RWPE2 (cell line): Measurements from ENCODE around the gene RAPH1.

Experiments used
- ATAC-seq: fragments of 200-7000 bp; cut with Tn5 transposase; 3 replicates; pipeline ENCODE4 v1.9.1; 2021; ENCODE audit warnings: low read depth
- DNase-seq: peaks from one replicate; pipeline ENCODE4 v3.0.0-alpha.2; 2020; ENCODE audit warnings: low spot score
- H3K27ac ChIP-seq: fragments of 450-650 bp; 2 replicates; pipeline ENCODE4 v1.5.1; 2017; ENCODE audit warnings: mild to moderate bottlenecking; ENCODE audit not compliant: poor library complexity, severe bottlenecking
- H3K27me3 ChIP-seq: fragments of 250-450 bp; sonication (Bioruptor Pico); 2 replicates; pipeline ENCODE4 v1.5.1; 2021; ENCODE audit warnings: mild to moderate bottlenecking, moderate library complexity; ENCODE audit not compliant: insufficient read depth, poor library complexity, severe bottlenecking
- H3K36me3 ChIP-seq: fragments of 250-450 bp; sonication (Bioruptor Pico); 2 replicates; pipeline ENCODE4 v1.5.1; 2020; ENCODE audit warnings: low read depth, mild to moderate bottlenecking, moderate library complexity
- H3K4me1 ChIP-seq: fragments of 250-450 bp; sonication (Bioruptor Pico); 2 replicates; pipeline ENCODE4 v1.5.1; 2021; ENCODE audit warnings: mild to moderate bottlenecking, moderate library complexity; ENCODE audit not compliant: insufficient read depth, poor library complexity, severe bottlenecking
- H3K4me3 ChIP-seq: fragments of 250-450 bp; sonication (Bioruptor Pico); 2 replicates; pipeline ENCODE4 v1.5.1; 2021; ENCODE audit warnings: mild to moderate bottlenecking, moderate library complexity; ENCODE audit not compliant: severe bottlenecking
- H3K9me3 ChIP-seq: fragments of 250-450 bp; sonication (Bioruptor Pico); 2 replicates; pipeline ENCODE4 v1.5.1; 2021; ENCODE audit warnings: mild to moderate bottlenecking, moderate library complexity; ENCODE audit not compliant: severe bottlenecking
- CTCF ChIP-seq: fragments of 450-650 bp; IDR thresholded peaks from one replicate; pipeline ENCODE4 v1.5.1; 2017; ENCODE audit warnings: mild to moderate bottlenecking, moderate library complexity; ENCODE audit not compliant: poor library complexity, severe bottlenecking

The RAPH1 gene

GRCh38 chr2:203501873-203502272, 33.2 kb downstream of the RAPH1 start:
- no peaks in the 10 kb centered on the region for H3K9me3 ChIP-seq
- H3K4me1 ChIP-seq, result peaks cover 12% of the 10 kb centered on the region
- no peak overlapping the region for H3K4me3 ChIP-seq
- no peak for TF ChIP-seq CTCF
- DNase-seq, result no peak
- 0 out of 2 replicates have a peak, but pooled peaks cover 6% of the 10 kb centered on the region for H3K36me3 ChIP-seq
- no peak overlapping the region for H3K27ac ChIP-seq
- H3K27me3 ChIP-seq, result no peaks in the 10 kb centered on the region
- ATAC-seq, result no peak

GRCh38 chr2:203500951-203501350, 34.1 kb downstream of the RAPH1 start:
- Histone ChIP-seq H3K4me3 (no peak overlapping the region), H3K9me3 (no peaks in the 10 kb centered on the region), H3K27ac (no peak overlapping the region), H3K4me1 (peaks cover 14% of the 10 kb centered on the region), H3K36me3 (0 out of 2 replicates have a peak, but pooled peaks cover 6% of the 10 kb centered on the region), H3K27me3 (no peaks in the 10 kb centered on the region)
- TF ChIP-seq CTCF, result no peak
- no peak for DNase-seq
- no peak for ATAC-seq

GRCh38 chr2:203500297-203500696, 34.8 kb downstream of the RAPH1 start:
- no peaks in the 10 kb centered on the region for H3K9me3 ChIP-seq
- TF ChIP-seq CTCF, result no peak
- peaks cover 8% of the 10 kb centered on the region for H3K36me3 ChIP-seq
- H3K4me3 ChIP-seq, result no peak overlapping the region
- H3K4me1 ChIP-seq, result peaks cover 14% of the 10 kb centered on the region
- H3K27me3 ChIP-seq, result no peaks in the 10 kb centered on the region
- H3K27ac ChIP-seq, result no peak overlapping the region
- no peak for ATAC-seq
- no peak for DNase-seq

GRCh38 chr2:203498161-203498560, 36.9 kb downstream of the RAPH1 start:
- peaks cover 14% of the 10 kb centered on the region for H3K4me1 ChIP-seq
- H3K4me3 ChIP-seq, result no peak overlapping the region
- TF ChIP-seq CTCF, result no peak
- H3K9me3 ChIP-seq, result no peaks in the 10 kb centered on the region
- ATAC-seq (peak; percentile 97), DNase-seq (no peak)
- H3K36me3 ChIP-seq, result peaks cover 20% of the 10 kb centered on the region
- H3K27me3 ChIP-seq, result no peaks in the 10 kb centered on the region
- H3K27ac ChIP-seq, result peak overlapping the region; percentile 43

GRCh38 chr2:203492965-203493364, 42.1 kb downstream of the RAPH1 start:
- no peaks in the 10 kb centered on the region for H3K27me3 ChIP-seq
- no peaks in the 10 kb centered on the region for H3K9me3 ChIP-seq
- peaks cover 57% of the 10 kb centered on the region for H3K36me3 ChIP-seq
- ATAC-seq, result no peak
- DNase-seq, result no peak
- H3K27ac ChIP-seq, result no peak overlapping the region
- TF ChIP-seq CTCF, result no peak
- H3K4me1 ChIP-seq, result peaks cover 13% of the 10 kb centered on the region
- H3K4me3 ChIP-seq, result no peak overlapping the region
